ENCODE measurements around the gene CAMTA1.

- TF ChIP-seq RARB (CRISPR knock-in tag; IDR thresholded peaks at IDR 0.05) (no peak), GLIS3 (CRISPR knock-in tag; IDR thresholded peaks at IDR 0.05) (no peak), ZNF70 (CRISPR knock-in tag; IDR thresholded peaks at IDR 0.05) (no peak), ZFP3 (CRISPR knock-in tag; IDR thresholded peaks at IDR 0.05) (no peak), ARNTL (CRISPR knock-in tag; IDR thresholded peaks at IDR 0.05; ENCODE audit: borderline replicate concordance, low read depth) (no peak), ESRRG (CRISPR knock-in tag; IDR thresholded peaks at IDR 0.05) (no peak), PATZ1 (CRISPR knock-in tag; IDR thresholded peaks at IDR 0.05; ENCODE audit: borderline replicate concordance) (no peak), ZFP30 (CRISPR knock-in tag; IDR thresholded peaks at IDR 0.05) (no peak), TCF4 (CRISPR knock-in tag; IDR thresholded peaks at IDR 0.05; ENCODE audit: borderline replicate concordance) (no peak)
- TF ChIP-seq, protein P1, sequence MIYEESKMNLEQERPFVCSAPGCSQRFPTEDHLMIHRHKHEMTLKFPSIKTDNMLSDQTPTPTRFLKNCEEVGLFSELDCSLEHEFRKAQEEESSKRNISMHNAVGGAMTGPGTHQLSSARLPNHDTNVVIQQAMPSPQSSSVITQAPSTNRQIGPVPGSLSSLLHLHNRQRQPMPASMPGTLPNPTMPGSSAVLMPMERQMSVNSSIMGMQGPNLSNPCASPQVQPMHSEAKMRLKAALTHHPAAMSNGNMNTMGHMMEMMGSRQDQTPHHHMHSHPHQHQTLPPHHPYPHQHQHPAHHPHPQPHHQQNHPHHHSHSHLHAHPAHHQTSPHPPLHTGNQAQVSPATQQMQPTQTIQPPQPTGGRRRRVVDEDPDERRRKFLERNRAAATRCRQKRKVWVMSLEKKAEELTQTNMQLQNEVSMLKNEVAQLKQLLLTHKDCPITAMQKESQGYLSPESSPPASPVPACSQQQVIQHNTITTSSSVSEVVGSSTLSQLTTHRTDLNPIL (CRISPR knock-in tag; IDR thresholded peaks at IDR 0.05; ENCODE audit: low read depth): no peak
These were observed 776.9 kb downstream of the CAMTA1 start for GRCh38 chr1:7561936-7562728.
